HG03575 (cell line): ENCODE data around the gene HOXC13.

ENCODE experiments used
- ATAC-seq: cut with Tn5 transposase; IDR thresholded peaks from one replicate; pipeline ENCODE4 v1.9.1; 2021; ENCODE audit not compliant: unreplicated experiment, insufficient number of reproducible peaks, low FRiP score; ENCODE audit errors: extremely low read depth

The HOXC13 gene

GRCh38 chr12:53976823-53977595 lies 38.4 kb downstream of the HOXC13 start:
- ATAC-seq, result no peak

GRCh38 chr12:53977596-53978445 lies 39.2 kb downstream of the HOXC13 start:
- no peak for ATAC-seq

GRCh38 chr12:53978477-53979356 lies 40.1 kb downstream of the HOXC13 start:
- no peak for ATAC-seq

- no peak for ATAC-seq
Observed at GRCh38 chr12:53980104-53980801, 41.6 kb downstream of the HOXC13 start.

GRCh38 chr12:53980802-53981496 lies 42.3 kb downstream of the HOXC13 start:
- ATAC-seq, result no peak

- no peak for ATAC-seq
Observed at GRCh38 chr12:53981634-53982565, 43.3 kb downstream of the HOXC13 start.

- ATAC-seq, result no peak
Observed at GRCh38 chr12:53982648-53983567, 44.3 kb downstream of the HOXC13 start.

- ATAC-seq, result no peak
Observed at GRCh38 chr12:53983568-53983949, 44.9 kb downstream of the HOXC13 start.

GRCh38 chr12:53983950-53984572 lies 45.4 kb downstream of the HOXC13 start:
- no peak for ATAC-seq

GRCh38 chr12:53984901-53985691 lies 46.5 kb downstream of the HOXC13 start, which contains the start of gene HOXC10:
HOXC10 (plus strand) TSS chr12:53985146; CDS start chr12:53985260, 114 bp downstream.
- ATAC-seq, result no peak

- ATAC-seq, result no peak
Observed at GRCh38 chr12:53985692-53985993, 47.0 kb downstream of the HOXC13 start.

- no peak for ATAC-seq
Observed at GRCh38 chr12:53985994-53986685, 47.5 kb downstream of the HOXC13 start.

- no peak for ATAC-seq
Observed at GRCh38 chr12:53986686-53987483, 48.3 kb downstream of the HOXC13 start.

GRCh38 chr12:53987787-53988230 lies 49.2 kb downstream of the HOXC13 start:
- no peak for ATAC-seq
